Ectodermal cell (in vitro differentiated cells): Measurements from ENCODE around the gene CLSTN3.

Source experiments
- H3K27ac ChIP-seq: 2 replicates; pipeline ENCODE4 v1.7.0; 2013; ENCODE audit warnings: mild to moderate bottlenecking, low read depth, low read length; ENCODE audit not compliant: insufficient read depth, poor library complexity, severe bottlenecking
- H3K27me3 ChIP-seq: 2 replicates; pipeline ENCODE4 v1.7.0; 2013; ENCODE audit warnings: mild to moderate bottlenecking, low read length; ENCODE audit not compliant: insufficient read depth, control insufficient read depth, poor library complexity, severe bottlenecking
- H3K36me3 ChIP-seq: one replicate; pipeline ENCODE4 v1.7.0; 2013; ENCODE audit warnings: low read length; ENCODE audit not compliant: control insufficient read depth, insufficient read depth
- H3K4me1 ChIP-seq: one replicate; pipeline ENCODE4 v1.7.0; 2013; ENCODE audit warnings: low read length; ENCODE audit not compliant: control insufficient read depth, insufficient read depth
- H3K4me3 ChIP-seq: 2 replicates; pipeline ENCODE4 v1.7.0; 2013; ENCODE audit warnings: low read depth, low read length, control low read depth; ENCODE audit not compliant: insufficient read depth
- H3K9me3 ChIP-seq: 2 replicates; pipeline ENCODE4 v1.7.0; 2013; ENCODE audit warnings: mild to moderate bottlenecking, low read length, moderate library complexity; ENCODE audit not compliant: control insufficient read depth
- WGBS, 2 experiments: methylation state at CpG; one replicate each; pipeline ENCODE4 v1.1.7; 2013; ENCODE audit warnings: missing lambda C conversion rate in 2 of 2; 5-methylcytosine and 5-hydroxymethylcytosine counted together

Gene CLSTN3

GRCh38 chr12:7093486-7093885 is 36.7 kb upstream of the CLSTN3 start:
- Histone ChIP-seq H3K4me3 (no peak overlapping the region), H3K36me3 (no peaks in the 10 kb centered on the region), H3K4me1 (peaks cover 7% of the 10 kb centered on the region), H3K27me3 (no peaks in the 10 kb centered on the region), H3K9me3 (no peaks in the 10 kb centered on the region), H3K27ac (no peak overlapping the region)
- WGBS, 2 experiments: 88 to 90% methylated on average over 5 of the region's 5 CpGs

GRCh38 chr12:7093892-7094291 is 36.3 kb upstream of the CLSTN3 start:
- Histone ChIP-seq H3K36me3 (no peaks in the 10 kb centered on the region), H3K27ac (no peak overlapping the region), H3K4me1 (peaks cover 7% of the 10 kb centered on the region), H3K27me3 (no peaks in the 10 kb centered on the region), H3K4me3 (no peak overlapping the region), H3K9me3 (no peaks in the 10 kb centered on the region)
- WGBS, 2 experiments: 94 to 95% methylated on average over 10 of the region's 10 CpGs

GRCh38 chr12:7096006-7096932 is 33.9 kb upstream of the CLSTN3 start:
- H3K27ac ChIP-seq: no peak overlapping the region
- no peaks in the 10 kb centered on the region for H3K4me1 ChIP-seq
- H3K4me3 ChIP-seq: no peak overlapping the region
- H3K36me3 ChIP-seq: no peaks in the 10 kb centered on the region
- WGBS, 2 experiments: 93% methylated on average over 25 to 26 of the region's 26 CpGs
- no peaks in the 10 kb centered on the region for H3K9me3 ChIP-seq
- H3K27me3 ChIP-seq: no peaks in the 10 kb centered on the region

GRCh38 chr12:7096979-7097378 is 33.2 kb upstream of the CLSTN3 start:
- Histone ChIP-seq H3K27ac (no peak overlapping the region), H3K4me1 (no peaks in the 10 kb centered on the region), H3K36me3 (no peaks in the 10 kb centered on the region), H3K9me3 (no peaks in the 10 kb centered on the region), H3K27me3 (no peaks in the 10 kb centered on the region), H3K4me3 (no peak overlapping the region)
- WGBS, 2 experiments: 90 to 91% methylated on average over 19 of the region's 19 CpGs

GRCh38 chr12:7099290-7099996 is 30.7 kb upstream of the CLSTN3 start:
- 93 to 97% methylated on average over 9 of the region's 9 CpGs for WGBS, 2 experiments
- Histone ChIP-seq H3K27me3 (no peaks in the 10 kb centered on the region), H3K9me3 (no peaks in the 10 kb centered on the region), H3K36me3 (no peaks in the 10 kb centered on the region), H3K4me1 (no peaks in the 10 kb centered on the region), H3K4me3 (no peak overlapping the region), H3K27ac (no peak overlapping the region)

GRCh38 chr12:7100239-7100638 is 29.9 kb upstream of the CLSTN3 start:
- Histone ChIP-seq H3K27me3 (no peaks in the 10 kb centered on the region), H3K4me3 (no peak overlapping the region), H3K36me3 (no peaks in the 10 kb centered on the region), H3K27ac (no peak overlapping the region), H3K9me3 (no peaks in the 10 kb centered on the region), H3K4me1 (no peaks in the 10 kb centered on the region)
- 93 to 96% methylated on average over 3 to 4 of the region's 4 CpGs for WGBS, 2 experiments

- Histone ChIP-seq H3K4me1 (no peaks in the 10 kb centered on the region), H3K9me3 (no peaks in the 10 kb centered on the region), H3K4me3 (no peak overlapping the region), H3K36me3 (no peaks in the 10 kb centered on the region), H3K27ac (no peak overlapping the region), H3K27me3 (no peaks in the 10 kb centered on the region)
- 93 to 95% methylated on average over 4 of the region's 4 CpGs for WGBS, 2 experiments
These were observed 29.0 kb upstream of the CLSTN3 start for GRCh38 chr12:7101047-7101693.

GRCh38 chr12:7101694-7102131 is 28.5 kb upstream of the CLSTN3 start:
- Histone ChIP-seq H3K27ac (no peak overlapping the region), H3K4me3 (no peak overlapping the region), H3K36me3 (no peaks in the 10 kb centered on the region), H3K9me3 (no peaks in the 10 kb centered on the region), H3K4me1 (no peaks in the 10 kb centered on the region), H3K27me3 (no peaks in the 10 kb centered on the region)
- 89 to 92% methylated on average over 10 of the region's 10 CpGs for WGBS, 2 experiments

GRCh38 chr12:7102582-7102981 is 27.6 kb upstream of the CLSTN3 start:
- Histone ChIP-seq H3K4me3 (no peak overlapping the region), H3K36me3 (no peaks in the 10 kb centered on the region), H3K27ac (no peak overlapping the region), H3K9me3 (no peaks in the 10 kb centered on the region), H3K27me3 (no peaks in the 10 kb centered on the region), H3K4me1 (peaks cover under 1% of the 10 kb centered on the region)
- 91 to 92% methylated on average over 3 of the region's 3 CpGs for WGBS, 2 experiments
